Suppressor macrophage treated with lipopolysaccharide for 1 hour (primary cell): ENCODE measurements around the gene MAP3K14.

ENCODE experiments used
- DNase-seq, 3 donors: peaks; one replicate each; pipeline ENCODE4 v3.0.0-alpha.2; 2020 to 2022

Gene MAP3K14

GRCh38 chr17:45277216-45277849 lies 39.5 kb downstream of the MAP3K14 start:
- peak; percentile 96 to 97 (median 96) for DNase-seq

GRCh38 chr17:45276031-45276430 lies 40.8 kb downstream of the MAP3K14 start:
- DNase-seq, result no peak

- no peak for DNase-seq
Observed at GRCh38 chr17:45274033-45274432, 42.8 kb downstream of the MAP3K14 start.

GRCh38 chr17:45273551-45273957 lies 43.3 kb downstream of the MAP3K14 start:
- no peak for DNase-seq

GRCh38 chr17:45271603-45272002 lies 45.2 kb downstream of the MAP3K14 start:
- no peak for DNase-seq

GRCh38 chr17:45270828-45271418 lies 45.9 kb downstream of the MAP3K14 start:
- peak; percentile 34 to 66 (median 49) for DNase-seq

GRCh38 chr17:45269912-45270311 lies 46.9 kb downstream of the MAP3K14 start:
- peak in 2 of 3 donors; percentile 19 to 29 for DNase-seq

- DNase-seq, result no peak
Observed at GRCh38 chr17:45267436-45268055, 49.3 kb downstream of the MAP3K14 start.

- no peak for DNase-seq
Observed at GRCh38 chr17:45266372-45266926, 50.4 kb downstream of the MAP3K14 start.

- DNase-seq, result peak; percentile 85 to 96 (median 88)
Observed at GRCh38 chr17:45265821-45266220, 51.0 kb downstream of the MAP3K14 start.

GRCh38 chr17:45264988-45265387 lies 51.8 kb downstream of the MAP3K14 start:
- no peak for DNase-seq

- DNase-seq, result no peak
Observed at GRCh38 chr17:45264430-45264829, 52.4 kb downstream of the MAP3K14 start.

GRCh38 chr17:45263477-45263860 lies 53.4 kb downstream of the MAP3K14 start:
- DNase-seq, result no peak

- DNase-seq, result peak in 2 of 3 donors; percentile 19 to 30
Observed at GRCh38 chr17:45262516-45263476, 54.0 kb downstream of the MAP3K14 start.

- peak; percentile 39 to 64 (median 42) for DNase-seq
Observed at GRCh38 chr17:45261577-45262515, 55.0 kb downstream of the MAP3K14 start, which contains the start of gene SPATA32. Gene SPATA32 (minus strand): TSS chr17:45262094. CDS start chr17:45262016, 78 bp downstream.

GRCh38 chr17:45260204-45260783 lies 56.5 kb downstream of the MAP3K14 start:
- no peak for DNase-seq

- DNase-seq, result peak; percentile 72 to 81 (median 74)
Observed at GRCh38 chr17:45258981-45259380, 57.8 kb downstream of the MAP3K14 start.

- DNase-seq, result no peak
Observed at GRCh38 chr17:45257115-45257514, 59.7 kb downstream of the MAP3K14 start.

GRCh38 chr17:45256114-45256966 lies 60.5 kb downstream of the MAP3K14 start:
- peak in 2 of 3 donors; percentile 27 to 28 for DNase-seq

GRCh38 chr17:45255358-45255757 lies 61.5 kb downstream of the MAP3K14 start:
- DNase-seq, result no peak
